Stimulated activated CD4-positive, alpha-beta T cell treated with anti-CD3 and anti-CD28 coated beads, Interleukin-1b, Interleukin-23, amount 100 ng/mL, for 4 hours (primary cell): Measurements from ENCODE around the gene TDRD5.
"Not testable (repeated sequence)": the region's sequence is repeated elsewhere in the genome, so short reads cannot be mapped to it uniquely, and the experiment has no call there.

Experiments
- DNase-seq, 2 donors: peaks; one replicate each; pipeline ENCODE4 v3.0.0-alpha.2; 2020; ENCODE audit warnings: low read depth in 2 of 2

Gene TDRD5

DNA sequence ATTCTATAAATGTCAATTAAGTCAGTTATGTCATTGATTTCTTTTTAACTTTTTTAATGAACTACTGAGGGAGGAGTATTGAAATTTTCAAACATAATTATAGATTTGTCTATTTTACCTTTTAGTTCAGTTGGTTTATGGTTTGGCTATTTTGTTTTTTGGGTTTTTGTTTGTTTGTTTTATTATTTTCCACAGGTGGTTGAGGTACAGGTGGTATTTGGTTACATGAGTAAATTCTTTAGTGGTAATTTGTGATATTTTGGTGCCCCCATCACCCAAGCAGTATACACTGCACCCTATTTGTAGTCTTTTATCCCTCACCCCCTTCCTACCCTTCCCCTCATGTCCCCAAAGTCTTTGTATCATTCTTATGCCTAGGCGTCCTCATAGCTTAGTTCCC, 9.5 kb downstream of the TDRD5 start:
- DNase-seq: no peak

DNA sequence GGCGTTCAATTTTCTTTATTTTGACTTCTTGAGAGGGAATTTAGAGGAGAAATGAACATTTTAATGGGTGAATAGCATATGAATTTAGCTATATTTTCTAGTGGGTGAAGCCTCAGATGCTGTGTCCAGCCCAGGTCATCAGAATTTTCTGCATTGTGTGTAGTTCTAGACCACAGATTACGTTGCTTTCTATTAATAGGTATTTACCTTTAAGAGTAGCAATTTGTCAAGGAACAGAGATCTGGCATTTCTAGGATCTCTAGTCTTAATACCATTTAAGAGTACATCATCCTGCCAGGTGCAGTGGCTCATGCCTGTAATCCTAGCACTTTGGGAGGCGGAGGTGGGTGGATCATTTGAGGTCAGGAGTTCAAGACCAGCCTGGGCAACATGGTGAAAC, 20.7 kb downstream of the TDRD5 start:
- DNase-seq: no peak

DNA sequence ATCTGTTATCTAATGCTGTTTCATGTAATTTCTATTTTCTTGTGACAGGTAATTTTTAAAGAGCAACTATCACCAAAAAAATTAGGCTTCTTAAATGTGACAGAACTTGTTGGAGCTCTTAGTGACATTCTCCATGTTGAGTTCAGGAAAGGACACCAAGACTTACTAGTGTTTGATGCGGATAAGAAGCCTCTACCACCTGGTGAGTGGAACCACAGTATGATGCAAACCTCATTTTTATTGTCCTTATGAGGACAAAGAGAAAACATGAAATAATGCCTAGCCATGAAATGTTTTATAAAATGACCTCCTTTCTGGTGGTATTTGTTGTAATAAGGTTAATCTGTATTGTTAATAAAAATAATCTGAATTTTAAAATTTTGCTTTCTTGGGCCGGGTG, 39.1 kb downstream of the TDRD5 start:
- DNase-seq: no peak

DNA sequence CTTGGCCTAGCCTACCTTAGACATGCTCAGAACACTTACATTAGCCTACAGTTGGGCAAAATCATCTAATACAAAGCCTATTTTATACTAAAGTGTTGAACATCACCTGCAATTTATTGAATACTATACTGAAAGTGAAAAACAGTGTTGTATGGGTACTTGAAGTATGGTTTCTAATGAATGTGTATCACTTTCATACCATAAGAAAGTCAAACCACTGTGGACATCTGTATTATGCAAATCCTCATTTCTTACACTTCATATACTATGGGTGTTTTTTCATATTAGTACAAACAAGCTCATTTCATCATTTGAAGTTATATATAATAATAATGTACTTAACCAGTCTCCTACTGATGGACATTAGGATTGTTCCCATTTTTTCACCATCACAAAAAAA, 41.2 kb downstream of the TDRD5 start:
- no peak for DNase-seq

DNA sequence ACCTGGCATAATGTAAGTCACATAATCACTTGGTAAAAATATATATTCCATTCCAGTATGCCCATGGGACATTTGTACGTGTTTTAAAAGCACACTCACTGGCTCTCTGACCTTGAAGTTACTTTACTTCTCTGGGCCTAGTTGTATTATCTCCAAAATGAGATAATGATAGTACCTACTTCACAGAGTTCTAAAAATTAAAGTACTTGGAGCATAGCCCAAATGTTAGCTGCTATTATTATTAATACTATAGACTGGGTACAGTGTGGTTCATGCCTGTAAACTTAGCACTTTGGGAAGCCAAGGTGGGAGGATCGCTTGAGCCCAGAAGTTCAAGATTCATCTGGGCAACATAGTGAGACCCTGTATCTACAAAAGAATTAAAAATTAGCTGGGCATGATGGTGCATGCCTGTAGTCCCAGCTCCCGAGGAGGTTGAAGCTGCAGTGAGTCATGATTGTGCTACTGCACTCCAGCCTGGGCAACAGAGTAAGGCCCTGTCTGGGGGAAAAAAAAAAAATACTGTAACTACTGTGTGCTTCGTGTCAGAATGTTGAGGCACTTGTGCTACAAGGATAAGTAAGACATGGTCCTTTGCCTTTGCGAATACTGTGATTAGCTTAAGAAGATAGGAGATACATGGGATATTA, 45.7 kb downstream of the TDRD5 start:
- no peak for DNase-seq

DNA sequence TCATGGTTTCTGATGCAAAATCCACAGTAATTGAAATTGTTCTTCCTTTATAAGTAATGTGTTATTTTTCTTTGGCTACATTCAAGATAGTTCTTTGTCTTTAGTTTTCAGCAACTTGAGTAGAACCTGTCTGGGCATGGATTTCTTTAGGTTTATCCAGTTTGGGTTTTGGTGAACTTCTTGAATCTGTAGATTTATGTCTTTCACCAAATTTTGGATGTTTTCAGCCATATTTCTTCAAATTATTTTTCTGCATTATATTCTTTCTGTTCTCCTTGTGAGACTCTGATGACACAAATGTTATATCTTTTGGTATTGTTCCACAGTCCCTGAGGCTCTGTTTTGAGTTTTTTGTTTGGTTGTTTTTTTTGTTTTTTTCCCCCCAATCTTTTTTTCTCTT, 69.4 kb downstream of the TDRD5 start:
- DNase-seq: no peak

DNA sequence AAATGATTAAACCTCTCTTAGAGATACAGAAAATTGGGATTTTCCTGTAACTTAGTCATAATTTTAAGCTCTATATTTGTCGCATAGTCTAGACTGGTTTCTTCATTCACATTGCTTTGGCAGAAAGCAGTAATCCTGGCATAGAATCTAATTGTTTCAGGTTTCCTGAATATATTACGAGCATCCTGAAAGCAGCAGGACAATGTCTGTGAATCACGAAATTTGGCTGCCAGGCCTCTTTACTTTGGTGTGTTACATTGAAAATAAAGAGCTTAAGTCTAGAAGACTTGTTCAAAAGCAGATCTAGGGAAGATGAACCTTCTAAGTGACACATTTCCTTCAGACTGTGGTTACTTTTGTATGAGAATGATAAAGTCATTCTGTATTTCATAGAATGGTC, 72.2 kb downstream of the TDRD5 start:
- DNase-seq: no peak

DNA sequence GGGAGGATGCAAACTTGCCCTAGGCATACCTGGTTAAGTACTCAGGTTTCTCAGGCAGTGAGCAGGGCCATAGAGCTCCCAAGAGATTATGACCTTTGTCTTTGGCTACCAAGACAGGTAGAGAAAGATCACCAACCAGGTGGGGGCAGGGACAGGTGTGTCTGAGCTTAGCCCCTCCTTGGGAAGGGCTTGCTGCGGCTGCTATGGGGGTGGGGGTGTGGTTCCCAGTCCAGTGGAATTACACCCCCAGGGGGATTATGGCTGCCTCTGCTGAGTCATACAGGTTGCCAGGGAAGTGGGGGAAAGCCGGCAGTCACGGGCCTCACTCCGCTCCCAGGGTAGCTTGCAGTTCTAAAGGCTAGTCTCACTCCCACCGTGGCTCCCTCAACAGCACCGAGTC, 86.2 kb downstream of the TDRD5 start:
- DNase-seq: no peak

DNA sequence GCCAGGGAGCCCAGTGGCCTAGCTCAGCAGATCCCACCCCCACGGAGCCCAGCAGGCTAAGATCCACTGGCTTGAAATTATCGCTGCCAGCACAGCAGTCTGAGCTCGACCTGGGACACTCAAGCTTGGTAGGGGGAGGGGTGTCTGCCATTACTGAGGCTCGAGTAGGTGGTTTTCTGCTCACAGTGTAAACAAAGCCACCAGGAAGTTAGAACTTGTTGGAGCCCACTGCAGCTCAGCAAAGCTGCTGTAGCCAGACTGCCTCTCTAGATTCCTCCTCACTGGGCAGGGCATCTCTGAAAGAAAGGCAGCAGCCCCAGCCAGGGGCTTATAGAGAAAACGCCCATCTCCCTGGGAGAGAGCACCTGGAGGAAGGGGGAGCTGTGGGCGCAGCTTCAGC, 102.9 kb downstream of the TDRD5 start:
- not testable (repeated sequence) for DNase-seq

DNA sequence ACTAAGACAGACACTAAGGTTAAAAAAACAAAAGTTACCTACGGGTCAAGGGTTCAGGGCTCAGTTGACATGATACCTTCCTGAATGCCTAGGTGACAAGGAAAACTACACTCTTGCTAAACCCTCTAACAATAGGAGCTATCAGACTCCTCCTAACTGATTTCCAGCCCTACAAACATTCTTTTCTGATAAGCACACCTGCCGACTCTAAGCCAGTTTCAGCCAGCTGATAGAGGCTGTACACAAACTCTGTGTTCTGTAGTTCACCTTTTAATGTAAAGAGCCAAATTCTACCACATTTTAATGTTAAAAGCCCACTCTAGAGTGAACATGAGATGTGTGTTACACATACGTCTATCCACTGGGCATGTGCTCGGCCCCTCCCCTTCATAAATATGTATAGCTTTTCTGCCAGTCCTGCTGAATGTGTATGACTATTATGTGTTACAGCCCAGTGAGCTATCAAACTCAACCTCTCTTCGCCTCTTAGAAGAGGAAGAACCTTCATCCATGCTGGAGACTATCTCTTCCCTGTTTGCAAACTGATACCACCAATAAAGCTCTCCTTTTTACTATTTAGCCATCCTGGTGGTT, 111.4 kb downstream of the TDRD5 start:
- no peak for DNase-seq

DNA sequence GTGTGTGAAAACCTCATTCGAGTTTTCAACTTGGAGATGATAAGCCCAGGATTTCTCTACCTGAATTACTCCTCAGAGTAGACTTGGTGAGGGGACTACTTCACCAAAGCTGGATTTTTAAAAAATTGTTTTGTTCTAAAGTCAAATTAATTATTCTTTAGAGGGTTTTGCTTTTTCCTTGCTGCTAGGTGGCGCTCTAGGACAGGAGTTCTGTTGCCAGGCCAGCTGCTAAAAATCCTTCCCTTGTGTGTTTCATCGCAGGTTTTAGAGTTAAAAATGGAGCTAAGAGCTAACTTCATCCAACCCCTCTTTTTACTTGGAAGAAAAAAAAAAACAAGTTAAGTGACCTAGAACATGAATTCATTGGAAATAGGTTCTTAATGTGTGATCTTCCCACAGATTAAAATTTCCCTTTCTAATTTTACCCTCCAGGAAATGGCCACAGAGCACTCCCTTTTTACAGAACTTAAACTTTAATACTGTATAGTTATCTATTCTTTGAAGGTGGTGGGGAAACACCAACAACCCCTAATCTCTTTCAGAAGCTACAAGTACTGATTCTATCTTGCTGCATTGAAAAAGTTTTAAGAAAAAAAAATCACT, 114.8 kb downstream of the TDRD5 start:
- DNase-seq: peak; percentile 14 to 56

DNA sequence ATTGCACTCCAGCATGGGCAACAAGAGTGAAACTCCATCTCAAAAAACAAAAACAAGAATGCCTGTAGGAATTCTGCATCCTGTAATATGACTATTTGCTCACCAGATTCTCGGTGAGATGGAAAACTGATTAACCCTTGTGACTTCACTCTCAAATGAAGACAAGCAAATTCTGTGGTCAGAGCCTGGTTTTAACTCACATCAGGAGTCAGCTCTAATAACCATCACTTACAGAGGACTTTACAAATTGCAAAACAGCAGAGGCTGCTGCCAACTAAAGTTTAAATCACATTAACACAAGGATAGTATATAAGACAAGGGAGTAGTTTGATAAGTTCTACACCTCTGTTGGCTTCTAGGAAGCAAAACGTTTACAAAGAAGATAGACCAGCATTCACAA, 115.8 kb downstream of the TDRD5 start:
- no peak for DNase-seq

DNA sequence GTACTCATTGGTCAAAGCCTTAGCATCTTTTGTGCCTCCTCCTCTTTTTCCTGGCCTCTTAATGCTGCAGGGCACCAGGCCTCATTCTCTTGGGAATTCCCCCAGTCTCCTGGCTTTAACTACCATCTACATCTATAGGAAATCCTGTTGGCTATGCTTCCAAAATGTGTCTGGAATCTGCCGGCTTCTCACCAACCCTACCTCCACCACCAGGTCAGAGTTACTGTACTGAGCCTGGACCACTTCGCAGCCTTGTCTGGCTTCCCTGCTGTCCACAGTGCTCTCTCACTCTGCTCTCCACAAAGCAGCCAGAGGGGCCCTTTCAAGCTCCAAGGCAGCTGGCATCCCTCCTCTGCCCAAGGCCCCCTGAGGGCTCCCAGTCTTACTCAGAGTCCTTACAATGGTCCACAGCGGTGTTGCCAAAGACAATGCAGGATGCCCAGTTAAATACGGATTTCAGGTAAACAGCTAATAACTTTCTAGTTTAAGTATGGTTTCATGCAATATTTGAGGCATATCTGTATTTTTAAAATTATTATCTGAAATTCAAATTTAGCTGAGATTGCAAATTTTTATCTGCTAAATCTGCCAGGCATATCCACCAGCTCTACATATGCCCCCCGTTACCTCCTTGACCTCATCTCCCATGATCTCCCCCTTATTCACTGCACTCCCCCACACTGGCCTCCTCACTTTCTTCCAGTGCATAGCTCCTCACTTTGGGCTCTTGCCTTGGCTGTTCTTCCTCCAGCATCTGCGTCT, 117.0 kb downstream of the TDRD5 start:
- DNase-seq: no peak

DNA sequence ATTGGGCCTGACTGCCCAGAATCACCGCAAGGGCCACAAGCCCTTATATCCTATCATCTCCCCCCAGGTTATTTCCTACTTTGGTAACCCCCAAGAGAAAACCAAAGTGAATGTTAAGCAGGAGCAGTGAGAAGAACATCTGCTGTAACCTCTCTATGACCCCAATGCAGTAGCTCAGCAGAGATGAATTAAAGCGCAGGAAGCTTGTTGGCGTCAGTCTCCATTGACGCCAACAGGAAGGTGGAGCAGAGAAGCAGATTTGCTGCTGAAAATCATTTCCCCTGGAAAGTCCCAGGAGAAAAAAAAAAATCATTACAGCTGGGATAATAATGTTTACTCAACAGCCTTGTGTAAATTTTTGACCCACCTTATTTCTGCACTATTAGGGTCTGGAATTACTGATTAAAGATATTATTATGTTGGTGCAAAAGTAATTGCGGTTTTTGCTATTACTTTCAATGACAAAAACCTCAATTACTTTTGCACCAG, 118.3 kb downstream of the TDRD5 start:
- no peak for DNase-seq

DNA sequence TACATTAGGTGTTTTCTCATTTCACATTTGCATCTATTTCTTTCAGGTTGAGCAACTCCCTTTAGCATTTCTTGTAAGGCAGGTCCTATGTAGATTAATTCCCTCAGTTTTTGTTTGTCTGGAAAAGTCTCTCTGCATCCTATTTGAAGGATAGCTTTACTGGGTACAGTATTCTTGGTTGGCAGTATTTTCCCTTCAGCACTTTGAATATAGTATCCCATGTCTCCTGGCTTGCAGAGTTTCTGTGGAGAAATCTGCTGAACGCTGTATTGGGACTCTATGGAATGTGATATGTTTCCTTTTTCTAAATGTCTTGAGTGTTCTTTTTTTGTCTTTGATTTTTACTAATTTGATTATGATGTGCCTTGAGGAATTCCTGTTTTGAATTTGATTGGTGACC, 122.5 kb downstream of the TDRD5 start:
- no peak for DNase-seq

DNA sequence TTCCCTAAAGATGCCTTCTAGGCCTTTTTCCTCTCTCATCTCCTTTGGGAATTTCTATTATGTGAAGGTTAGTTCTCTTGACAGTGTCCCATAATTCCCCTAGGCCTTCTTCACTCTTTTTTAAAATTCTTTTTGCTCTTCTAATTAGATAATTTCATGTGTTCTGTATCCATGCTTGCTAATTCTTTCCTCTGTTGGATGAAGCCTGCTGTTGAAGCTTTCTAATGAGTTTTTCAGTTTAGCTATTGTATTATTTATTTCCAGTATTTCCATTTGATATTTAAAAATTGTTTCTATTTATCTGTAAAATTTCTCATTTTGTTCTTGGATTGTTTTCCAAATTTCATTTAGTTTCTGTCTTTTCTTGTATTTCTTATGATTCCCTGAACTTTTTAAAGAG, 123.0 kb downstream of the TDRD5 start:
- no peak for DNase-seq

DNA sequence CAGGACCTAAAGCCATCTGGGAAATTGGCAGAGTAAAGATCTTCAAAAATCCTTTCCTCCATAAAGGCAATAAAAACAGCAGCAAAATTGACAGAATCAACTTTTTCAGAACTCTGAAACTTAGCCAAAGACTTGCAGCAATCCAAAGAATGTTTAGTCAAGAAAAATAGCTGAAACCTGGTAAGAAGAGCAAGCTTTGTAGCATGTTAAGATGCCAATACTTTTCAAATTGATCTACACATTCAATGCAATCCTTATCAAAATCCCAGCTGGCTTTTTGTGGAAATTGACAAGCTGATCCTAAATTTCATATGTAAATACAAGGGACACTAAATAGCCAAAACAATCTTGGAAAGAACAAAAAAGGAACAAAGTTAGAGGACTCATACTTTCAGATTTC, 127.6 kb downstream of the TDRD5 start:
- no peak for DNase-seq

DNA sequence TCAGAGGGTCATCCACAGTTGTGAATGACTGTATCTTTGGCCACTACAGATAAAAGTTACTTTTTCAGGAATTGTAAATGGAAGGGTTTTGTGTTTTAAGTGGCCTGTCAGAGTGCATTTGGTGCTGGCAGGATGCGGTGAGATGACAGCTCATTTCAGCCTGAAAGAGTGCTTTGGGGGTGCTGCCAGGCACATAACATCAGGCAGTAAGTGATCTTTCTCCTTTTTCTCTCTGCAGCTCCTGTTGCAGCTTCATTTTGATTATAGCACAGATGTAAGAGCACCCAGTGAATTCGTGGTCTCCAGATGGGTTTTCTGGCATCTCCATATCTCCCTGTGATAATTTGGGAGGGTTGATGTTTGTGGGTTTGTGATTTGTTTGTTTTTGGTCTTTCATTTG, 136.6 kb downstream of the TDRD5 start:
- DNase-seq: no peak

DNA sequence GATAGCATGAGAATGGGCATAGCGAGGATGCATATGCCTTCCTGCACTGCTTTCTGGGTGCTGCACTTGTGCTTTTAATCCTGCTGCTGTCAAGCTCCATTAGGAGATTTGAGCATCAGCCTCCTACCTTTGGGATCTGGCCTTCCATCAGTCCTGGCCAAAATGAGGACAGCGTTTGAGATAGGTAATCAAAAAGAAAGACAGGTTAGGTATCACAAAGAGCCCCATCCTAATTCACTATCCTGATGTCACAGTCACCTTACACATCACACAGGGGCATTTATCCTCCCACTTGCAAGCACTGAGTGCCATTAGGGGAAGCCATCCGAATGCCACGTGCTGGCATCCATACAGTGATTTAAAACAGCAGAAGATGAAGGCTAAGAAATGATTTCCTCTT, 138.2 kb downstream of the TDRD5 start:
- no peak for DNase-seq

DNA sequence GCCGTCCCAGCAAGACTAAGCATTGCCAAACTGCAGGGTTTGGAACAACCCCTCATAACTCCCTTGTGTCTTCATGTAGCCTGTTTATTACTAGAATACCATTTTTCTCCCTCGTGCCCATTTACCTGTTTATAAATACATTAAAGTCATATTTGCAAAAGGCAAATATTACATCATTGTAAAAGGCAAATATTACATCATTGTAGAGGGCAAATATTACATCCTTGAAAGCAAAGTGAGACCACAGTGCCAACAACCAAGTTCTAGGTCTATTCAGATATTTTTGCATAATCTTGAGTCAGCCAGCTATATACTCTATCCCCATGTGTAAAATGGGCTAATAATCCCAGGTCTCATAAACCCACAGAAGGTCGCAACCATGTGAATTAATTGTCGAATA, 140.0 kb downstream of the TDRD5 start:
- DNase-seq: no peak
